Measurements from ENCODE around the gene SCAANT1.

SCAANT1 gene

GRCh38 chr3:63911873-63912767 lies at the start of gene SCAANT1:
Gene SCAANT1 (minus strand): TSS chr3:63912383.
- DNase-seq (ENCODE audit: low read depth) = peak; percentile 92
- TF ChIP-seq, protein P1, sequence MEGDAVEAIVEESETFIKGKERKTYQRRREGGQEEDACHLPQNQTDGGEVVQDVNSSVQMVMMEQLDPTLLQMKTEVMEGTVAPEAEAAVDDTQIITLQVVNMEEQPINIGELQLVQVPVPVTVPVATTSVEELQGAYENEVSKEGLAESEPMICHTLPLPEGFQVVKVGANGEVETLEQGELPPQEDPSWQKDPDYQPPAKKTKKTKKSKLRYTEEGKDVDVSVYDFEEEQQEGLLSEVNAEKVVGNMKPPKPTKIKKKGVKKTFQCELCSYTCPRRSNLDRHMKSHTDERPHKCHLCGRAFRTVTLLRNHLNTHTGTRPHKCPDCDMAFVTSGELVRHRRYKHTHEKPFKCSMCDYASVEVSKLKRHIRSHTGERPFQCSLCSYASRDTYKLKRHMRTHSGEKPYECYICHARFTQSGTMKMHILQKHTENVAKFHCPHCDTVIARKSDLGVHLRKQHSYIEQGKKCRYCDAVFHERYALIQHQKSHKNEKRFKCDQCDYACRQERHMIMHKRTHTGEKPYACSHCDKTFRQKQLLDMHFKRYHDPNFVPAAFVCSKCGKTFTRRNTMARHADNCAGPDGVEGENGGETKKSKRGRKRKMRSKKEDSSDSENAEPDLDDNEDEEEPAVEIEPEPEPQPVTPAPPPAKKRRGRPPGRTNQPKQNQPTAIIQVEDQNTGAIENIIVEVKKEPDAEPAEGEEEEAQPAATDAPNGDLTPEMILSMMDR (IDR thresholded peaks at IDR 0.05; ENCODE audit: insufficient read depth, low read depth, low read length, missing control alignments) = no peak
- H3K4me3 ChIP-seq (ENCODE audit: low read depth, low read length) = peak within 1 kb of the TSS; percentile 91

DNA sequence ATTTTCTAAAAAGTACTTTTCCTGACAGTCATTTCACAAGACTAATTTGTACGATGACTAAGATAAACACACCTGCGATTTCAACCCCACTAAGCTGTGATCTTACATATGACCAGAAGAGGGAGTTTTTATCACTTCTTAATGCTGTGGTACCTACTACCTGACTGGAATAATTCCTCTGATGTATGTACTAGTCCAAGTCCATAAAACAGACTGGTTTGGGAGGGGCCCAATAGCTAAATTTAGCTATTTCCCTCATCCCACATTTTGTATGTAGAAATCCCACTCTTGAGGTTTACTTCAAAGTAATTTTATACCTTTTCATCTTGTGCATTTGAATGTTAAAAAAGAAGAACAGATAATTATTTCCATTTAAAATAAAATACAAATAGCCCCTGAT lies 49.7 kb upstream of the SCAANT1 start:
- peak; percentile 60 for DNase-seq (ENCODE audit: low read depth)

GRCh38 chr3:63960048-63960711 lies 48.0 kb upstream of the SCAANT1 start:
- DNase-seq (ENCODE audit: low read depth) = no peak
- no peak overlapping the region for H3K4me3 ChIP-seq (ENCODE audit: low read depth, low read length)
- TF ChIP-seq, protein P1 (IDR thresholded peaks at IDR 0.05; ENCODE audit: insufficient read depth, low read depth, low read length, missing control alignments) = no peak

More for the DNA sequence above, 49.7 kb upstream of the SCAANT1 start:
- TF ChIP-seq, protein P1 (IDR thresholded peaks at IDR 0.05; ENCODE audit: insufficient read depth, low read depth, low read length, missing control alignments) = peak; percentile 55
- H3K4me3 ChIP-seq (ENCODE audit: low read depth, low read length) = no peak overlapping the region

GRCh38 chr3:63959146-63959545 lies 47.0 kb upstream of the SCAANT1 start:
- no peak for DNase-seq (ENCODE audit: low read depth)
- TF ChIP-seq, protein P1 (IDR thresholded peaks at IDR 0.05; ENCODE audit: insufficient read depth, low read depth, low read length, missing control alignments) = no peak
- no peak overlapping the region for H3K4me3 ChIP-seq (ENCODE audit: low read depth, low read length)

DNA sequence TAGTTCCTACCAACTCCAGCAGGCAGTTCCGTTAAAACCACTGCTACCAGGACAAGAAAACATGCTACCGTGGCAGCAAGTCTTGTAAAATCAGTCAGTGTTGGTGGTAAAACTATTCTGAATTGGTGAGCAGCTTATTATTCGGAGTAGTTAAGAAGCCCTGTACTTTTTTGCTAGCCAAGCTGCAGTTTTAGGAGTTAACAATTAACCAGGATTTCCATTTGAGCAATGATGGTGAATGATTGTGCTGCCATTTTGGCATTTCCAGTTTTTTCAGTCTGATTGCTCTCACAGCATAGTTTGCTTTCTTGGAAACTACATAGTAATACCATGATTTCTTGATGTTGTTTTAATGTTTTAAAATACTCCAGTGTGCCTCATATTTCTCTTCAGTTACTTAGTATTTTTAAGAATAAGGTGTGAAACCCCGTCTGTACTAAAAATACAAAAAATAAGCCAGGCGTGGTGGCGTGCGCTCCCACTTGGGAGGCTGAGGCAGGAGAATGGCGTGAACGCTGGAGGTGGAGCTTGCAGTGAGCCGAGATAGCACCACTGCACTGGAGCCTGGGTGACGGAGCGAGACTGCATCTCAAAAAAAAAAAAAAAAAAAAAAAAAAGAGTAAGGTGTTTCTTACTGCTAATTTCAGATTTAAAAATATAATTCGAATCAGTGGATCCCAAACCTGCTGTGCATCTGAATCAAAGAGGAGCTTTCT lies 43.8 kb upstream of the SCAANT1 start:
- TF ChIP-seq, protein P1 (IDR thresholded peaks at IDR 0.05; ENCODE audit: insufficient read depth, low read depth, low read length, missing control alignments) = no peak
- no peak overlapping the region for H3K4me3 ChIP-seq (ENCODE audit: low read depth, low read length)
- DNase-seq (ENCODE audit: low read depth) = no peak

DNA sequence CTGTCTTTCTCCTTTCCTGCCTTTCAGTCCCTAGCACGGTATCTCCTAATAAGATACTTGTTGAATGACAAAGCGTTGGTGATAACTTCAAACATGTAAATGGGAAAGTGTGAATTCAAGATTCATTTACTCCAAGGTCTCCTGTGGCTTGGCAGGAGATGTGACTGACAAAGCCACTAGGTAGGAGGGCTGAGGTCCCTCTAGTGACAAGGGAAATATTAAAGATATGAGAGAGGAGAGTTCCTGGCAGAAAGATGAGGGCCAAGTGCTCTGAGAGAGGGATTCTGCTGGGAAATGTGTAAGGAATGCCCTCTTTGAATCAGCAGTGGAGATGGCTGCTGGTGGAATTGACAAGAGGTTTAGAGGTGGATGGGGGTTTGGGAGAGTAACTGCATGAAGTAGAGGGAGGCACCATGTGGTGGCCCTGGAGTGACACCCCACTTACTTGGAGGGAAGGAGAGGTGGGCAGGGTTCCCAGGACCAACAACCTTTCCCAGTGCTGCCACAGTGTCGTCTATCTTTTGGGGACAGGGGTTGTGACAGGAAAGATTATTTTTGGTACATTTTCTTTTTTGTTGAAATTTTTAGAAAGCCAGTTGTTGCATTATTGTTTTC lies 43.0 kb upstream of the SCAANT1 start:
- TF ChIP-seq, protein P1 (IDR thresholded peaks at IDR 0.05; ENCODE audit: insufficient read depth, low read depth, low read length, missing control alignments) = no peak
- no peak for DNase-seq (ENCODE audit: low read depth)
- H3K4me3 ChIP-seq (ENCODE audit: low read depth, low read length) = no peak overlapping the region
